HepG2 (cell line): ENCODE measurements around the gene ZC3H7B.

ENCODE experiments used
- MYC ChIP-seq: sonication (generic); formaldehyde crosslinking; IDR thresholded peaks from 2 replicates; pipeline ENCODE4 v1.9.0; 2021; ENCODE audit warnings: missing genetic modification reagents, borderline replicate concordance
- YY1 ChIP-seq: IDR thresholded peaks from 2 replicates; pipeline ENCODE4 v1.6.1; 2011; ENCODE audit warnings: low read length, low read depth, moderate library complexity, mild to moderate bottlenecking; ENCODE audit not compliant: insufficient read depth, insufficient replicate concordance
- ZBTB33 ChIP-seq: sonication (generic); formaldehyde crosslinking; IDR thresholded peaks from 2 replicates; pipeline ENCODE4 v1.4.0; 2020; ENCODE audit warnings: missing genetic modification reagents
- ZFAT ChIP-seq: sonication (generic); formaldehyde crosslinking; conservative IDR thresholded peaks from 2 replicates; pipeline ENCODE4 v1.8.1; 2023; ENCODE audit warnings: missing genetic modification reagents, inconsistent platforms
- ZNF431 ChIP-seq: sonication (generic); formaldehyde crosslinking; IDR thresholded peaks from 2 replicates; pipeline ENCODE4 v1.9.0; 2022; ENCODE audit warnings: missing genetic modification reagents, low read depth, mild to moderate bottlenecking, borderline replicate concordance

- TF ChIP-seq YY1 (no peak), MYC (no peak), ZBTB33 (CRISPR knock-in tag) (no peak), ZFAT (no peak), ZNF431 (no peak)
Observed at GRCh38 chr22:41341012-41341411, 39.7 kb downstream of the ZC3H7B start.
